Gastrocnemius medialis (tissue), 4 donors: ENCODE results near the gene TCTN1.

ENCODE experiments used
- POLR2A ChIP-seq, 2 donors: fragments of 450-650 bp; IDR thresholded peaks; one replicate each; pipeline ENCODE4 v1.6.1; 2017; ENCODE audit warnings: antibody characterized with exemption in 2 of 2, mild to moderate bottlenecking in 2 of 2, moderate library complexity in 2 of 2
- TF ChIP-seq, protein P1 (sequence below), 5 experiments: fragments of 450-650 bp in 3 of 5; fragments of 200-600 bp in 2 of 5; sonication (generic) in 2 of 5; IDR thresholded peaks in 4 of 5; conservative IDR thresholded peaks in 1 of 5; 1 replicate in 4 of 5; 2 replicates in 1 of 5; pipeline ENCODE4 v1.5.1; 2016 to 2019; ENCODE audit warnings: antibody characterized with exemption in 5 of 5, mild to moderate bottlenecking in 3 of 5, moderate library complexity in 3 of 5

DNA sequence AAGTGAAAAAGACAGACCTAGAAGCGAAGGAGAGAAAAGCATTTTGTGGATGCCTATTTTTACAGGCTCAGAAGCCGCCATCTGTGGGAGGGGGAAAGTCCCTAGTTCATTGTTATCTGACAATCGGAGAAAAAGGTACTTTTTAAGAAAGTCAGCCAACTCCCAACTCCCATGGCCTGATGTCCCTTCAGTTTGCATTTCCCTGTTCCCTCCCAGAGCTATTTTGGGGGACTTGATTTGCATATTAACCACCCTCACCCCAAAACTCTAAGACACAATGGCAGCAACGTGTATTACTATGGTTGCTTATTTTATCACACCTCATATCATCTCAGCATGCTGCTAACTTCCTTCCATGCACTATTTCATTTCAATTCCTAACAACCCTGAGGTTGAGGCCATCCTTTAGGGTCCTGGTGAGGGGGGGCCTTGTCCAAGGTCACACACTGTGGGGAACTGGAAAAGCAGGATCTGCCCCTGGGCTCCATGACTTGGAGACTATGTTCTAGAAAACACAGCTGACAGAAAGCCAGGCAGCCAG is 56.3 kb downstream of the TCTN1 start:
- TF ChIP-seq, protein P1, sequence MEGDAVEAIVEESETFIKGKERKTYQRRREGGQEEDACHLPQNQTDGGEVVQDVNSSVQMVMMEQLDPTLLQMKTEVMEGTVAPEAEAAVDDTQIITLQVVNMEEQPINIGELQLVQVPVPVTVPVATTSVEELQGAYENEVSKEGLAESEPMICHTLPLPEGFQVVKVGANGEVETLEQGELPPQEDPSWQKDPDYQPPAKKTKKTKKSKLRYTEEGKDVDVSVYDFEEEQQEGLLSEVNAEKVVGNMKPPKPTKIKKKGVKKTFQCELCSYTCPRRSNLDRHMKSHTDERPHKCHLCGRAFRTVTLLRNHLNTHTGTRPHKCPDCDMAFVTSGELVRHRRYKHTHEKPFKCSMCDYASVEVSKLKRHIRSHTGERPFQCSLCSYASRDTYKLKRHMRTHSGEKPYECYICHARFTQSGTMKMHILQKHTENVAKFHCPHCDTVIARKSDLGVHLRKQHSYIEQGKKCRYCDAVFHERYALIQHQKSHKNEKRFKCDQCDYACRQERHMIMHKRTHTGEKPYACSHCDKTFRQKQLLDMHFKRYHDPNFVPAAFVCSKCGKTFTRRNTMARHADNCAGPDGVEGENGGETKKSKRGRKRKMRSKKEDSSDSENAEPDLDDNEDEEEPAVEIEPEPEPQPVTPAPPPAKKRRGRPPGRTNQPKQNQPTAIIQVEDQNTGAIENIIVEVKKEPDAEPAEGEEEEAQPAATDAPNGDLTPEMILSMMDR (IDR thresholded peaks at IDR 0.05 in 4 of 5, conservative IDR thresholded peaks at IDR 0.05 in 1 of 5): no peak
- TF ChIP-seq POLR2A (IDR thresholded peaks at IDR 0.05): no peak
